Caki2 (cell line): Measurements from ENCODE around the gene NEUROG1. TPM values are rescaled to one million over a fixed set of nuclear protein-coding genes. Genes with fewer than 3 reads are reported as not detected.

Source experiments
- DNase-seq: peaks from one replicate; pipeline ENCODE4 v3.0.0-alpha.2; 2015; ENCODE audit warnings: low read depth
- in situ Hi-C: cut with HindIII; loops from 2 replicates; pipeline ENCODE4 v1.10.0; 2016; ENCODE audit warnings: low sequenced_read_pairs, low pct_unique_long_range_greater_than_20kb, mixed read lengths
- total RNA-seq: library from RNA; depleted of rRNA; stranded (reverse); fragments of >200 nt; shearing (Covaris generic); gene quantifications from 2 replicates; pipeline ENCODE4 v1.2.3, GENCODE V29; 2014; ENCODE audit warnings: low replicate concordance; rRNA removed

The NEUROG1 gene
- total RNA-seq, 1 experiment from 2014 or later, result not detected

- peak; percentile 90 for DNase-seq
- in situ Hi-C loops, result no loop called here
Observed at GRCh38 chr5:135488727-135489465, 46.9 kb downstream of the NEUROG1 start.

DNA sequence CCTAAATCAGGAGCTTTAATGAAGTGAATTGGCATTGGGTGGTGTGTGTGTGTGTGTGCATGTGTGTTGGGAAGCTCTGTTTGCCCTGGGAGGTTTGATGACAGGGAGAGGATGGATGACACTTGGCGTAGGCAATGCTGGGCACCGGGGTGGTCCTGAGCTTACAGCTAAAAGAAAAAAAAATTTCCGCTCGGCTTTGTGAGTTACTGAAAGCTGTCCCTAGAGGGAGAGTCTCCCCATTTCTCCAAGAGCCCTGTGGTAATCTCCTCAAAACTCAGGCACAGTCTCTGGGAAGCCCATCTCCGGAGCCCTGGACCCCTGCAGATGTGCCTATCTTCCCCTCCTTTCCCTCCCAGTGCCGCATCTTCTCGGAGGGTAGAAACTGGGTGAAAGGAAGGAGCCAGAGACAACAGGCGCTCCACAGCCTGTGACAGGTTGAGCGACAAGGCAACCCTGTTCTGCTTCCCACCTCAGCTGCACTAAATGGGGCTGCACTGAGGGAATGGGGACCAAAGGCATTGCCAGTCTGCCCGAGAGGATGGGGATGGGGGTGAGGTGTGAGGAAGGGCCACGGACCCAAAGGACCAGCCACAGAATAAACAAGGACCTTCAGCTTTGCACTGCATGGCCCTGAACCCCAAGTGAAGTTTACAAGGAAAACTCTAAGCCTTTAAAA, 47.8 kb downstream of the NEUROG1 start:
- no peak for DNase-seq
- in situ Hi-C loops, result no loop called here

DNA sequence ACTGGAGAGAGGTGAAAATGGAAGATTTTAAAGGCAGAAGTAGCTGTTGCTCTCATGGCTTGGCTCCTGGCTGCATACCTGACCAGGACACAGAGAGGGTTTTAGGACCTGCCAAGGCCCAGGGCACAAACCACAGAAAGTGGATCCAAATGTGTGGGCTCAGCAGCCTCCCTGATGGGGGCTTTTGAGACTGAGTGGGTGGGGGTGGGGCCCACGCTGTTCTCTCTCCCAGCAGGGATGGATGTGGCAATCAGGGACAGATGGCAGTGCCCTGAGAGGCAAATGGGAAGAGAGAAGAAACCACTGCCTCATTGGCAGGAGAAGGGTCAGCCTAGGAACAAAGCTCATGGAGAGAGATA, 48.7 kb downstream of the NEUROG1 start:
- DNase-seq, result no peak
- in situ Hi-C loops, result no loop called here

GRCh38 chr5:135486131-135487036, 49.4 kb downstream of the NEUROG1 start:
- DNase-seq, result no peak
- in situ Hi-C loops, result no loop called here

DNA sequence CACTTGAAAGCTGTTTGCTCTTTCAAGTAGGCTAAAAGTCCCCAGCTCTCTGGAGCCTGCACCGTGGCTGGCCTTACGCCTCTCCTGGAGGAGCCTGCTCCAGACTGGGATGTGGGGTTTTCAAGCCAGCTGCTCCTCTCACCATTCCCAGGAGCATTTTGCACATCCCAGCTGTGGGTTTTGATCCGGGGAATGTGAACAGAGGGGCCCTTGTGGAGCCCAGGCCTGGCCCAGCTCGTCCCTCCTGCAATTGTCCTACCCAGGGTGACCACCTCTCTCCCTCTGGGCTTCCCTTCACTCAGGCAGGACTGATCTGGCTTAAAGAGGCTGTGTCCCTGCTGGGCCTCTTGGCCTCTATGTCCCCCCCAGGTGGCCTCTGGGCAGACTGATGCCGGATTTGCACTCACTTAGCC, 51.1 kb downstream of the NEUROG1 start:
- no peak for DNase-seq
- in situ Hi-C loops, result no loop called here

Other genes with a start within 250 kb of the NEUROG1 start
- 265 and 301 TPM in 2 replicates for gene MACROH2A1, start 136.7 kb downstream of the NEUROG1 start, total RNA-seq
- not detected in 2 replicates for gene DCANP1, start 88.6 kb downstream of the NEUROG1 start, total RNA-seq
- gene TIFAB, start 83.6 kb downstream of the NEUROG1 start, total RNA-seq, result not detected in 2 replicates
- gene CXCL14, start 43.0 kb upstream of the NEUROG1 start, total RNA-seq, result not detected in 2 replicates